HEK293 (cell line): Measurements from ENCODE around the gene SCUBE1.

Experiments used
- CTCF ChIA-PET: fragments of 350-600 bp; formaldehyde crosslinking; extraction: SDS; loops from one replicate; lab custom pipeline; 2021; ENCODE audit warnings: antibody characterized with exemption; lab: Yijun Ruan, JAX
- POLR2A ChIA-PET: fragments of 300-600 bp; formaldehyde crosslinking; extraction: SDS; loops from one replicate; lab custom pipeline; 2020; ENCODE audit warnings: antibody characterized with exemption, inconsistent platforms; lab: Yijun Ruan, JAX
- H3K27ac ChIP-seq: fragments of 200-500 bp; sonication (Bioruptor generic); 2 replicates; pipeline ENCODE4 v1.5.1; 2014; ENCODE audit warnings: low read depth, low read length, control low read depth, inconsistent platforms; ENCODE audit errors: extremely low read depth
- H3K36me3 ChIP-seq, 2 experiments: fragments of 200-500 bp in 1 of 2; sonication (Bioruptor generic) in 1 of 2; 1 replicate in 1 of 2; 2 replicates in 1 of 2; pipeline ENCODE4 v1.5.1; 2014 to 2017; ENCODE audit warnings: inconsistent platforms in 2 of 2, low read length in 2 of 2; ENCODE audit not compliant: control insufficient read depth in 2 of 2, insufficient read depth in 1 of 2
- H3K4me1 ChIP-seq: fragments of 200-500 bp; sonication (Bioruptor generic); 2 replicates; pipeline ENCODE4 v1.5.1; 2014; ENCODE audit warnings: mild to moderate bottlenecking, low read length, inconsistent platforms; ENCODE audit not compliant: control insufficient read depth, insufficient read depth
- H3K4me3 ChIP-seq: 2 replicates; pipeline ENCODE4 v1.5.1; 2011; ENCODE audit warnings: low read depth, mild to moderate bottlenecking, control low read depth, low read length, moderate library complexity
- H3K9me3 ChIP-seq: fragments of 200-500 bp; sonication (Bioruptor generic); 2 replicates; pipeline ENCODE4 v1.5.1; 2014; ENCODE audit warnings: low read depth, low read length, inconsistent platforms; ENCODE audit not compliant: control insufficient read depth, insufficient read depth
- EGR2 ChIP-seq: fragments of 450-650 bp; formaldehyde crosslinking; IDR thresholded peaks from 2 replicates; pipeline ENCODE4 v1.5.1; 2016; ENCODE audit warnings: low read depth, missing biosample characterization, missing genetic modification characterization
- FEZF1 ChIP-seq: fragments of 450-650 bp; formaldehyde crosslinking; IDR thresholded peaks from 2 replicates; pipeline ENCODE4 v1.5.1; 2016; ENCODE audit warnings: missing biosample characterization, missing genetic modification characterization
- GLIS1 ChIP-seq: fragments of 450-650 bp; formaldehyde crosslinking; IDR thresholded peaks from 2 replicates; pipeline ENCODE4 v1.5.1; 2016; ENCODE audit warnings: missing biosample characterization, missing genetic modification characterization
- IKZF3 ChIP-seq: fragments of 450-650 bp; IDR thresholded peaks from 2 replicates; pipeline ENCODE4 v1.5.0; 2018; ENCODE audit warnings: missing biosample characterization, mild to moderate bottlenecking, missing genetic modification characterization, moderate library complexity
- KLF1 ChIP-seq: fragments of 450-650 bp; formaldehyde crosslinking; IDR thresholded peaks from 2 replicates; pipeline ENCODE4 v1.5.1; 2016; ENCODE audit warnings: missing biosample characterization, missing genetic modification characterization
- KLF16 ChIP-seq: fragments of 450-650 bp; formaldehyde crosslinking; IDR thresholded peaks from 2 replicates; pipeline ENCODE4 v1.5.1; 2017; ENCODE audit warnings: missing biosample characterization, missing genetic modification characterization
- KLF17 ChIP-seq: fragments of 450-650 bp; formaldehyde crosslinking; IDR thresholded peaks from 2 replicates; pipeline ENCODE4 v1.5.1; 2016; ENCODE audit warnings: missing biosample characterization, missing genetic modification characterization
- KLF9 ChIP-seq: fragments of 450-650 bp; formaldehyde crosslinking; IDR thresholded peaks from 2 replicates; pipeline ENCODE4 v1.5.1; 2016; ENCODE audit warnings: missing biosample characterization, missing genetic modification characterization, low read depth
- MZF1 ChIP-seq: fragments of 450-650 bp; formaldehyde crosslinking; IDR thresholded peaks from 2 replicates; pipeline ENCODE4 v1.5.1; 2017; ENCODE audit warnings: missing biosample characterization, missing genetic modification characterization, borderline replicate concordance
- OSR2 ChIP-seq: fragments of 450-650 bp; formaldehyde crosslinking; IDR thresholded peaks from 2 replicates; pipeline ENCODE4 v1.5.1; 2016; ENCODE audit warnings: missing biosample characterization, missing genetic modification characterization
- SCRT1 ChIP-seq: fragments of 450-650 bp; formaldehyde crosslinking; IDR thresholded peaks from 2 replicates; pipeline ENCODE4 v1.5.1; 2016; ENCODE audit warnings: missing biosample characterization, missing genetic modification characterization, borderline replicate concordance
- SP2 ChIP-seq: fragments of 450-650 bp; formaldehyde crosslinking; IDR thresholded peaks from 2 replicates; pipeline ENCODE4 v1.5.1; 2016; ENCODE audit warnings: missing biosample characterization, missing genetic modification characterization
- SP7 ChIP-seq: fragments of 450-650 bp; formaldehyde crosslinking; IDR thresholded peaks from 2 replicates; pipeline ENCODE4 v1.5.1; 2016; ENCODE audit warnings: missing biosample characterization, missing genetic modification characterization
- WT1 ChIP-seq: fragments of 450-650 bp; formaldehyde crosslinking; IDR thresholded peaks from 2 replicates; pipeline ENCODE4 v1.5.1; 2016; ENCODE audit warnings: missing biosample characterization, missing genetic modification characterization
- ZBTB20 ChIP-seq: fragments of 450-650 bp; formaldehyde crosslinking; IDR thresholded peaks from 2 replicates; pipeline ENCODE4 v1.5.1; 2016; ENCODE audit warnings: missing biosample characterization, missing genetic modification characterization
- ZBTB48 ChIP-seq: fragments of 450-650 bp; formaldehyde crosslinking; IDR thresholded peaks from 2 replicates; pipeline ENCODE4 v1.5.1; 2016; ENCODE audit warnings: missing biosample characterization, missing genetic modification characterization
- ZBTB8A ChIP-seq: fragments of 450-650 bp; formaldehyde crosslinking; IDR thresholded peaks from 2 replicates; pipeline ENCODE4 v1.5.1; 2016; ENCODE audit warnings: missing biosample characterization, missing genetic modification characterization
- ZFHX2 ChIP-seq: fragments of 450-650 bp; formaldehyde crosslinking; conservative IDR thresholded peaks from 2 replicates; pipeline ENCODE4 v1.5.1; 2016; ENCODE audit warnings: missing biosample characterization, missing genetic modification characterization
- ZIC2 ChIP-seq: fragments of 450-650 bp; formaldehyde crosslinking; IDR thresholded peaks from 2 replicates; pipeline ENCODE4 v1.5.1; 2016; ENCODE audit warnings: missing biosample characterization, missing genetic modification characterization
- ZNF2 ChIP-seq: fragments of 450-650 bp; formaldehyde crosslinking; IDR thresholded peaks from 2 replicates; pipeline ENCODE4 v1.5.1; 2016; ENCODE audit warnings: missing biosample characterization, missing genetic modification characterization
- ZNF211 ChIP-seq: fragments of 450-650 bp; formaldehyde crosslinking; IDR thresholded peaks from 2 replicates; pipeline ENCODE4 v1.5.1; 2016; ENCODE audit warnings: low read depth, missing biosample characterization, missing genetic modification characterization
- ZNF266 ChIP-seq: fragments of 450-650 bp; formaldehyde crosslinking; IDR thresholded peaks from 2 replicates; pipeline ENCODE4 v1.5.1; 2016; ENCODE audit warnings: missing biosample characterization, missing genetic modification characterization, low read depth
- ZNF335 ChIP-seq: fragments of 450-650 bp; formaldehyde crosslinking; conservative IDR thresholded peaks from 2 replicates; pipeline ENCODE4 v1.5.1; 2016; ENCODE audit warnings: missing biosample characterization, missing genetic modification characterization
- ZNF341 ChIP-seq: fragments of 450-650 bp; formaldehyde crosslinking; IDR thresholded peaks from 2 replicates; pipeline ENCODE4; 2016; ENCODE audit warnings: low read depth, missing biosample characterization, missing genetic modification characterization
- ZNF354C ChIP-seq: fragments of 450-650 bp; formaldehyde crosslinking; IDR thresholded peaks from 2 replicates; pipeline ENCODE4 v1.5.1; 2016; ENCODE audit warnings: missing biosample characterization, missing genetic modification characterization, low read depth, borderline replicate concordance
- ZNF600 ChIP-seq: fragments of 450-650 bp; formaldehyde crosslinking; IDR thresholded peaks from 2 replicates; pipeline ENCODE4 v1.5.1; 2016; ENCODE audit warnings: missing biosample characterization, missing genetic modification characterization
- ZSCAN30 ChIP-seq: fragments of 450-650 bp; IDR thresholded peaks from 2 replicates; pipeline ENCODE4 v1.5.1; 2018; ENCODE audit warnings: missing biosample characterization, mild to moderate bottlenecking, missing genetic modification characterization, moderate library complexity
- TF ChIP-seq, protein P1 (sequence below): fragments of 450-650 bp; formaldehyde crosslinking; IDR thresholded peaks from 2 replicates; pipeline ENCODE4 v1.5.1; 2017; ENCODE audit warnings: missing biosample characterization, mild to moderate bottlenecking, missing genetic modification characterization, moderate library complexity
- TF ChIP-seq, protein P2 (sequence below): fragments of 450-650 bp; formaldehyde crosslinking; IDR thresholded peaks from 2 replicates; pipeline ENCODE4 v1.5.1; 2016; ENCODE audit warnings: missing biosample characterization, missing genetic modification characterization
- TF ChIP-seq, protein P3 (sequence below): fragments of 450-650 bp; formaldehyde crosslinking; IDR thresholded peaks from 2 replicates; pipeline ENCODE4 v1.5.1; 2017; ENCODE audit warnings: missing biosample characterization, missing genetic modification characterization

The SCUBE1 gene

GRCh38 chr22:43277987-43278601 lies 65.1 kb downstream of the SCUBE1 start:
- Histone ChIP-seq H3K36me3 (no peaks in the 10 kb centered on the region), H3K4me1 (peaks cover 13% of the 10 kb centered on the region), H3K9me3 (no peaks in the 10 kb centered on the region), H3K27ac (no peak overlapping the region; the same call in 1 of the 2 replicates), H3K4me3 (no peak overlapping the region)
- TF ChIP-seq ZNF600 (0 out of 2 replicates have a peak, but pooled peaks have one; percentile 49), ZBTB8A (tag by site-specific recombination) (peak; percentile 37), ZBTB48 (tag by site-specific recombination) (peak; percentile 68), ZBTB20 (0 out of 2 replicates have a peak, but pooled peaks have one; percentile 33), WT1 (tag by site-specific recombination) (0 out of 2 replicates have a peak, but pooled peaks have one; percentile 26), KLF17 (tag by site-specific recombination) (peak; percentile 92), SP7 (tag by site-specific recombination) (peak; percentile 73), GLIS1 (peak; percentile 97), MZF1 (tag by site-specific recombination) (no peak), IKZF3 (tag by site-specific recombination) (peak; percentile 32; the same call in 1 of the 2 replicates), ZNF335 (tag by site-specific recombination) (peak; percentile 82), ZNF354C (tag by site-specific recombination) (no peak), ZIC2 (tag by site-specific recombination) (peak; percentile 57; the same call in 1 of the 2 replicates), ZNF341 (tag by site-specific recombination) (peak; percentile 57; the same call in 1 of the 2 replicates), KLF1 (tag by site-specific recombination) (peak; percentile 82), KLF9 (tag by site-specific recombination) (peak; percentile 37), SCRT1 (tag by site-specific recombination) (no peak), SP2 (tag by site-specific recombination) (0 out of 2 replicates have a peak, but pooled peaks have one; percentile 13), OSR2 (tag by site-specific recombination) (peak; percentile 49; the same call in 1 of the 2 replicates), ZNF2 (tag by site-specific recombination) (no peak), EGR2 (tag by site-specific recombination) (peak; percentile 57), FEZF1 (tag by site-specific recombination) (peak; percentile 56), ZSCAN30 (tag by site-specific recombination) (peak; percentile 36; the same call in 1 of the 2 replicates), ZNF211 (tag by site-specific recombination) (no peak), KLF16 (peak; percentile 41; the same call in 1 of the 2 replicates), ZNF266 (tag by site-specific recombination) (no peak), ZFHX2 (tag by site-specific recombination) (peak; percentile 71)
- TF ChIP-seq, protein P1, sequence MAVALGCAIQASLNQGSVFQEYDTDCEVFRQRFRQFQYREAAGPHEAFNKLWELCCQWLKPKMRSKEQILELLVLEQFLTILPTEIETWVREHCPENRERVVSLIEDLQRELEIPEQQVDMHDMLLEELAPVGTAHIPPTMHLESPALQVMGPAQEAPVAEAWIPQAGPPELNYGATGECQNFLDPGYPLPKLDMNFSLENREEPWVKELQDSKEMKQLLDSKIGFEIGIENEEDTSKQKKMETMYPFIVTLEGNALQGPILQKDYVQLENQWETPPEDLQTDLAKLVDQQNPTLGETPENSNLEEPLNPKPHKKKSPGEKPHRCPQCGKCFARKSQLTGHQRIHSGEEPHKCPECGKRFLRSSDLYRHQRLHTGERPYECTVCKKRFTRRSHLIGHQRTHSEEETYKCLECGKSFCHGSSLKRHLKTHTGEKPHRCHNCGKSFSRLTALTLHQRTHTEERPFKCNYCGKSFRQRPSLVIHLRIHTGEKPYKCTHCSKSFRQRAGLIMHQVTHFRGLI (tag by site-specific recombination), result 0 out of 2 replicates have a peak, but pooled peaks have one; percentile 11
- TF ChIP-seq, protein P2, sequence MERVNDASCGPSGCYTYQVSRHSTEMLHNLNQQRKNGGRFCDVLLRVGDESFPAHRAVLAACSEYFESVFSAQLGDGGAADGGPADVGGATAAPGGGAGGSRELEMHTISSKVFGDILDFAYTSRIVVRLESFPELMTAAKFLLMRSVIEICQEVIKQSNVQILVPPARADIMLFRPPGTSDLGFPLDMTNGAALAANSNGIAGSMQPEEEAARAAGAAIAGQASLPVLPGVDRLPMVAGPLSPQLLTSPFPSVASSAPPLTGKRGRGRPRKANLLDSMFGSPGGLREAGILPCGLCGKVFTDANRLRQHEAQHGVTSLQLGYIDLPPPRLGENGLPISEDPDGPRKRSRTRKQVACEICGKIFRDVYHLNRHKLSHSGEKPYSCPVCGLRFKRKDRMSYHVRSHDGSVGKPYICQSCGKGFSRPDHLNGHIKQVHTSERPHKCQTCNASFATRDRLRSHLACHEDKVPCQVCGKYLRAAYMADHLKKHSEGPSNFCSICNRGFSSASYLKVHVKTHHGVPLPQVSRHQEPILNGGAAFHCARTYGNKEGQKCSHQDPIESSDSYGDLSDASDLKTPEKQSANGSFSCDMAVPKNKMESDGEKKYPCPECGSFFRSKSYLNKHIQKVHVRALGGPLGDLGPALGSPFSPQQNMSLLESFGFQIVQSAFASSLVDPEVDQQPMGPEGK, result peak; percentile 21; the same call in 1 of the 2 replicates
- TF ChIP-seq, protein P3, sequence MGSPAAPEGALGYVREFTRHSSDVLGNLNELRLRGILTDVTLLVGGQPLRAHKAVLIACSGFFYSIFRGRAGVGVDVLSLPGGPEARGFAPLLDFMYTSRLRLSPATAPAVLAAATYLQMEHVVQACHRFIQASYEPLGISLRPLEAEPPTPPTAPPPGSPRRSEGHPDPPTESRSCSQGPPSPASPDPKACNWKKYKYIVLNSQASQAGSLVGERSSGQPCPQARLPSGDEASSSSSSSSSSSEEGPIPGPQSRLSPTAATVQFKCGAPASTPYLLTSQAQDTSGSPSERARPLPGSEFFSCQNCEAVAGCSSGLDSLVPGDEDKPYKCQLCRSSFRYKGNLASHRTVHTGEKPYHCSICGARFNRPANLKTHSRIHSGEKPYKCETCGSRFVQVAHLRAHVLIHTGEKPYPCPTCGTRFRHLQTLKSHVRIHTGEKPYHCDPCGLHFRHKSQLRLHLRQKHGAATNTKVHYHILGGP (tag by site-specific recombination), result no peak
- CTCF ChIA-PET, result interaction anchor here (1.3 to 11.3 kb wide), 3 partner anchors 47 to 107 kb away, joined by 5 to 318 read pairs (median 12); partner anchors contain the start of gene SCUBE1
- POLR2A ChIA-PET, result interaction anchor here (1.4 kb wide), 1 partner anchor 12 kb away, joined by 3 read pairs; no protein-coding TSS in a partner anchor
